NOMO-1 (cell line): ENCODE results near the gene LST1.
A peak's percentile ranks its signal among the peaks of the same experiment; 100 is the strongest.

Experiments used
- DNase-seq, 2 experiments: peaks; one replicate each; lab custom pipeline; 2025; ENCODE audit not compliant: unreplicated experiment in 2 of 2; lab: John Stamatoyannopoulos, UW

The LST1 gene

DNA sequence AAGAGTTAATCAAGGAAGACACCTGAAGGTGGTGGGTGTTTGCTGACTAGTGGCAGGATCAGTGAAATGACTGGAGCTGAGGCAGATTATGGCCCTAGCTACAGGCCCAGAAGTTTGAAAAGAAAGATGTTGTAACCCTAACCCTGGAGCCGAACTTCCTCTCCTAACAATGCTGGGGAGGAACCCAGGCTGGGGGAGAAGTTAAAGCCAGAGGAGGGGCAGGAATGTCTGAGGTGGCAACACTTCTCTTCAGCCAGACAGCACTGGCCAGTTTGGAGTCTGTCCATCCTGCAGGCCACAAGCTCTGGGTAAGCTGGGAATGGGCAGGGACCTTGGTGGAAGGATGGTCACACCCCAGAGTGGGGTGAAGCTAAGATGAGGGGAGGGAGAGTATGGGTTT is at the start of gene LST1:
Gene LST1 (plus strand): TSS at position 270 of the 400 bp plus-strand sequence. CDS start 1,023 bp downstream, outside the sequence.
- DNase-seq = peak; percentile 86 to 88

- no peak for DNase-seq
Observed at GRCh38 chr6:31538805-31539400, 47.2 kb upstream of the LST1 start.

- DNase-seq = no peak
Observed at GRCh38 chr6:31540640-31541039, 45.4 kb upstream of the LST1 start.

DNA sequence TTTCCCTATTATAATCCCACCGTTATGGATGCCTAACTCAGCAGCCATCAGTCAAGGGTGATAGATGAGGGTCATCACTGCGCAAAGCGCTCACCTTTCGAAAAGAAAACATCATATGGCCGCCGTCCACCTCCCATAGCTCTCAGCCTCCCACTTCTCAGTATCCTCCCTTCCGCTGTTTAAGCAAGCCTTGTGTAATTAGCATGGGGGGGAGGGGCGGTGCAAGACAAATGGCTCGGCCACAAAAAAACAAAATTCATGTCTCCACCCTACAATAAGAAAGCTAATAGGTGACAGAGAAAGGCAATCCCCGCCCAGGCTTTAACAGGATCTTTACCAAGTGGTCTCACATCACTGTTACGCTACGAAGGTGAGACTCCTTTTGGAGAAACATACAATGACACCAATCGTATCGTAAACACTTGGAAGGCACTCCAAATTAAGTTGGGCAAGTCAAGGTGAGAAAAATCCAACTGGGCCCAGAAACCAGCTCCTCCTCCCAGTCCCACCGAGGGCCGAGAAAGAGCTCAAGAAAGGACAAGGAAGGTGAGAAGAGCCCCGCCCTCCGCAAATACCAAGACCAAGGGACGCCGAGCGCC is 44.9 kb upstream of the LST1 start:
- peak; percentile 74 to 86 for DNase-seq

DNA sequence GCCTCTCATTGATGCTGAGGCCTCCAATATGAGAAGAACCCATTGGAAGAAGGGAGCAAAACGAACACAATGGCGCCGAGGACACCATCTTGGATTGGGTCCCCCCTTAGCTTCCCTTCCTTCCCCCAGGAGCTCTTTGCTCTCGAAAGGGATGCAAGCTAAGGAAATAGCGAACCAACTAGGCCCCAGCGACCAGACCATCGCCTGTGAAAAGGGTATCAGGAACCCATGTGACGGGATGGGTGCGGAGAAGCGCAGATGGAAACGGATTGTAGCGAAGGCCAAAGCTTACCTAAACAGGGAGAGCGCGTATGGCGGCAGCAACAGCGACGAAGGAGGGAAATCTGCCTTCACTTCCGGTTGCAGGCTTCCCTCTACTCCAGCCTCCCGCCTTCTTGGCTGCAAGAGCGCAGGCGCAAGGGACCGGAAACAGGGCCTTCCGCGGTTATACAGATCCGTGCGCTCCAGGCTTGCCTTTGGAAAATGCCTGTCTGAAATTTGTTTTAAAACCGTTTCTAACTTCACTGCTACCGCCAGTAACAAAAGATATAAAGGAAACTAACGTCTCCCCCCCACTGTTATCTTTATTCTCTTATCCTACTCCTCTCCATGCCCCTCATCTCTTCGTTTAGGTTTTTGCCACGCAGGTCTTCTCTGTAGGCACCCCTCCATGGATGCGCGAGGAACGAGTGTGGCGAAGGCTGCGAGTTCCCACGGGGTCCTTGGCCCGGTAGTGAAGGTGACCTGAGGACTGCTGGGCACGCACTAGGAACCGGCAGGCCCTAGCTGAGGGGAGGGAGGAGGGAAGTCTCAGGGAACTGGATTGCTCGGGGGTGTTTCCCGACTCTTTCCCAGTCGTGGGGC is 44.2 kb upstream of the LST1 start, which contains the start of gene DDX39B:
Gene DDX39B (minus strand): TSS at position 346 of the 864 bp plus-strand sequence. CDS start 1,471 bp downstream, outside the sequence.
- peak; percentile 91 to 97 for DNase-seq

DNA sequence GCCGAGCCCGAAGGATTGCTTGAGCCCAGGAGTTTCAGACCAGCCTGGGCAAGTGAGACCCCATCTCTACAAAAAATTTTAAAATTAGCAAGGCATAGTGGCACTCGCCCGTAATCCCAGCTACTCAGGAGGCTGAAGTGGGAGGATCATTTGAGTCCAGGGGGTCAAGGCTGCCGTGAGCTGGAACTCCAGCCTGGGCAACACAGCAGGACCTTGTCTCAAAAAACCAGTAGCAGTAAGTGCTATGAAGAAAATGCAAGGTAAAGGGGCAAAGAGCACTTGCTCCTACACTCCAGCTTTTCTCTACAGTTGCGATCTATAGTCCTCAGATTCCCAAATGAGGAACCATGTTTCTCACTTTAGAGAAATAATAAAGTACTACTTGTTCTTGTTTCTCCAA is 42.4 kb upstream of the LST1 start:
- DNase-seq = no peak

DNA sequence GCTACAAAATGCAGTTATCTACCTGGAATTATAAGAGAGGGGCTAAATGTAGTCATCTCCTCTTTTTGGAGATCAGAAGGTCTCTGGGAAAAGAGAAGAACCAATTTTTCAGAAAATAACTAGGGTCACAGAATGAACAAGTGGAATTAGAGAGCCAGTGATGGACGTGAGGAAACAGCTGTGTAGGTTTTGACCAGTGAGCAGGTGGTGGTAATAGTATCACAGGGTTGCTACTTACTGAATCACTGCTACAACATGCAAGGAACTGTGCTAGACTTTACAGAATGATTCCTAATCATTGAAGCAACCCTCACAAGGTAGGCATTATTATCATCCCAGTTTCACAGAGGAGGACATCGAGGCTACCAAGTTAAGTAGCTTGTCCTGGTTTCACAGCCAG is 41.4 kb upstream of the LST1 start:
- DNase-seq = no peak

DNA sequence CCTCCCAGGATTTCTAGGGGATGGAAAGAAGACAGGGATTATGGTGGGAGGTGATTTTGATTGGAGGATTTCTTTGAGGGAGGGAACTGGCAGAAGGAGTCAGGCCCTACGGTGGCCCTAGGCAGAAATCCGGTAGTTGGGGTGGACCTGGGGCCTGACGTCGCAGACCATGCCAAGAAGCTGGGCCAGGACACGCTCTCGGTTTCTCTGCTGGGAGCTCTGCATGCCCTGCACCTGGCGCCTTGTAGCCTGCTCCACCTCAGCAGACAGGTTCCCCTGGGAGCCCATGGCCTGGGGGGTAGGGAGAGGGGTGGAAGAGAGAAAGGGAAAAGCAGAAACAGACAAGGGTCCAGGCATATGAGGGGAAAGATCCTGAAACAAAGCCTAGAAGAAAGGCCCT is 40.8 kb upstream of the LST1 start:
- DNase-seq = no peak

DNA sequence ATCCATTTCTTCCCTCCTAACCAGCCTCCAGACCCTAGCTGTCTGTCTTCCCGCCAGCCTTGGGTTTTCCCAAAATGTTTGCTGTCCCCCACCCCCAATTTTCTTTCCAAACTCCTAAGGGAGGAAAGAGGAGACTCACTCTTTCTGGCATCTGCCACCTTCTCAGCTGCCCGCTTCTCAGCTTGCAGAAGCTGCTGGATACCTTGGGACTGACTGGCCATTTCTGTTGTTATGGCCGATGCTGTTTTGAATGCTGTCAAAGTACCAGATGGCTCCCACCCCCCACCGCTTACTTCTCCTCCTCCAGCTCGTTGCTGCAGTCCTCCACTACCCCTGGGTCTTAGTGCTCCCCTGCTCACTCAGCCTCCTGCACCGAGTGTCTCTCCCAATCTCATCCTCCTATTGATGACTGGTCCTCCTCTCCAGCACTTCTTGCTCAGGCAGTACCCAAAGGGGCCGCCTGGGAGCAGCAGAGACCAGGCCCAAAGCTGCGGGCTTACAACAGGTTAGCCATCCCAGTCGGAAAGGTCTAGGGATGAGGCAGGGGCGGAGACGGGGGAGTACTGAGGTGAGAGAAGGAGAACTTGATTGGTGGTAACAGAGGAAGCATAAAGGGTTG is 39.6 kb upstream of the LST1 start, which contains the start of gene ATP6V1G2:
Gene ATP6V1G2 (minus strand): TSS at position 270 of the 619 bp plus-strand sequence. CDS start 49 bp downstream, at position 221.
- peak; percentile 78 to 83 for DNase-seq

GRCh38 chr6:31546958-31547726 is 38.9 kb upstream of the LST1 start, which contains the start of gene NFKBIL1:
TSS of gene NFKBIL1 (plus strand) at chr6:31547608. CDS start at chr6:31547695, 87 bp downstream.
- peak; percentile 97 to 98 for DNase-seq

DNA sequence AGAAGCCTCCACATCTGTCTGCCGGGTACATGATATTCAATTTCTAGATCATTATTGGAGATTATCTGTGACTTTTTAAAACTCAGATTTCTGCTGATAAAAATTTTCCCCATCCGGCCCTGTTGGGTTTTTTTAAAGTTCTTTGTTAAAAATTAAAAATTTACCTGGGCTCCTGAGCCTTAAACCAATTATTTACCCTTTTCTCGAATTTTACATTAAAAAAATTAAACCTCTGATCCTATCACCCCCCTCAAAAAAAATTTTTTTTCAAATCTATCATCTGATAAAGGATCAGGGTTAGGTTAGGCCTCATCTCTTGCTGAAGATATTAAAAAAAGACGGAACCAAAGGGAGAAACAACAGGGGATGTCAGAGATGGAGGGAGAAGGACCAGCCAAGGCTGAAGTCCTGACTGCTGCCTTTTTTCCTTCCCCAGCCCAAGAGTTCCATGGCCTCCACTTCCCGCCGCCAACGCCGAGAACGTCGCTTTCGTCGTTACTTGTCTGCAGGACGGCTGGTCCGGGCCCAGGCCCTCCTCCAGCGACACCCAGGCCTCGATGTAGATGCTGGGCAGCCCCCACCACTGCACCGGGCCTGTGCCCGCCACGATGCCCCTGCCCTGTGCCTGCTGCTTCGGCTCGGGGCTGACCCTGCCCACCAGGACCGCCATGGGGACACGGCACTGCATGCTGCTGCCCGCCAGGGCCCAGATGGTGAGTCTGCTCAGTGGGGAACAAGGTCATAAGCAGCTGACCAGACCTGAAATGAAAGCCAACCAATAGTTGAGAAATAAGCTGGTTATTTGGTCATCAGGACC is 38.1 kb upstream of the LST1 start:
- peak in 1 of 2 experiments; percentile 32 for DNase-seq

DNA sequence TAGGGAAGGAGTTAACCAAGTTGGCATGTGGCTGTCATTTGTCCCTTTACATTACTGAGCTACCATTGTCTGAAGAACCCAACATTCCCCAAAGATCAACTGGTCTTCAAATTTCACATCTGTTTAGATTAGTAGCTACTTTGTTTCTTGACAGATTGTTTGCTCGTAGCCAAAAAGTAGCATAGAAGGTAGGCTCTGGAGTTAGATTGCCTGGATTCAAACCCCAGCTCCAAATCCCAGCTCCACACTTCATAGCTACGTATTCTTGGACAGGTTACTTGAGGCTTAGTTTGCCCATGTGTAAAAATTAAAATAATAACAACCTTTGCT is 37.6 kb upstream of the LST1 start:
- DNase-seq = no peak

DNA sequence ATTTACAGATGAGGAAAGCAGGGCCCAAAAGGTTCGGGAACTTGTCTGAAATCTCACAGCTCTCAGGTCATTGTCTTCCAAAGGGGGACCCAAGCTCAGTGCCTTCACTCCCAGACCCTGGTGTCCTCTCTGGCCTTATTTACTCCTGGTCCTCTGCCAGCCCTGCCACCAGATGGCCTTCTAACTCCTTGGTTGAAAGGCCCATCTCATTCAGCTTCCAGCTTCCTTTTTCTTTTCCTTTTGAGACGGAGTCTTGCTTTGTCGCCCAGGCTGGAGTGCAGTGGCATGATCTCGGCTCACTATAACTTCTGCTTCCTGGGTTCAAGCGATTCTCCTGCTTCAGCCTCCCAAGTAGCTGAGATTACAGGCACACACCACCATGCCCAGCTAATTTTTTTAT is 34.7 kb upstream of the LST1 start:
- DNase-seq = peak; percentile 74 to 86

DNA sequence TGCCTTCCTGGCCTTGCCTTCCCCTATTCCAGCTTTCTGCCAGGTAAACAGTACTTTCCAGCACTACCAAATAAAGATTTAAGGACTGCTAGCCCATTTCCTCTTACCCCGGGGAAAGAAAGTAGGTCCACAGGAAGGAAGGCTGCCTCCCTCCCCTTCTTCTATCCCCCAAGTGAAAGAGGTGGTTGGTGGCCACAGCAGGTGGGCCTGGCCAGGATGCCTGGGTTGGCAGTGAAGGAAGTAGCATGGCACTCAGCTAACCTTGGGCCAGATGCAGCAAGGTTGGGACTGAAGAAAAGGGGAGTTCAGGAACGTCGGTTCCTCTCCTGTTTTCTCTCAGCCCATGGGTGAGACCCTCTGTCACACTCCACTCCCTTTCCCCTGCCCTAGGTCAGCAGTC is 29.8 kb upstream of the LST1 start:
- DNase-seq = no peak

- DNase-seq = no peak
Observed at GRCh38 chr6:31557443-31558317, 28.4 kb upstream of the LST1 start.

DNA sequence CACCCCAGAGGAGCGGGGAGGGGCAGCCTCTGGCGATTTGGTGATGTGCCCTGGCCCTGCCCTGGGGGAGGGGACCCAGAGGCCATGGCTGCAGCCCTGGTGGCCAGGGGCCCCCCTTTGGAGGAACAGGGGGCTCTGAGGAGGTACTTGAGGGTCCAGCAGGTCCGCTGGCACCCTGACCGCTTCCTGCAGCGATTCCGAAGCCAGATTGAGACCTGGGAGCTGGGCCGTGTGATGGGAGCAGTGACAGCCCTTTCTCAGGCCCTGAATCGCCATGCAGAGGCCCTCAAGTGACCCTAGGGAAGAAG is 27.8 kb upstream of the LST1 start:
- DNase-seq = no peak

GRCh38 chr6:31558631-31559500 is 27.2 kb upstream of the LST1 start:
- DNase-seq = peak; percentile 100

- DNase-seq = no peak
Observed at GRCh38 chr6:31559606-31559957, 26.5 kb upstream of the LST1 start.
